Measurements from ENCODE around the gene NPRL2.
A peak's percentile ranks its signal among the peaks of the same experiment; 100 is the strongest.

NPRL2 gene

DNA sequence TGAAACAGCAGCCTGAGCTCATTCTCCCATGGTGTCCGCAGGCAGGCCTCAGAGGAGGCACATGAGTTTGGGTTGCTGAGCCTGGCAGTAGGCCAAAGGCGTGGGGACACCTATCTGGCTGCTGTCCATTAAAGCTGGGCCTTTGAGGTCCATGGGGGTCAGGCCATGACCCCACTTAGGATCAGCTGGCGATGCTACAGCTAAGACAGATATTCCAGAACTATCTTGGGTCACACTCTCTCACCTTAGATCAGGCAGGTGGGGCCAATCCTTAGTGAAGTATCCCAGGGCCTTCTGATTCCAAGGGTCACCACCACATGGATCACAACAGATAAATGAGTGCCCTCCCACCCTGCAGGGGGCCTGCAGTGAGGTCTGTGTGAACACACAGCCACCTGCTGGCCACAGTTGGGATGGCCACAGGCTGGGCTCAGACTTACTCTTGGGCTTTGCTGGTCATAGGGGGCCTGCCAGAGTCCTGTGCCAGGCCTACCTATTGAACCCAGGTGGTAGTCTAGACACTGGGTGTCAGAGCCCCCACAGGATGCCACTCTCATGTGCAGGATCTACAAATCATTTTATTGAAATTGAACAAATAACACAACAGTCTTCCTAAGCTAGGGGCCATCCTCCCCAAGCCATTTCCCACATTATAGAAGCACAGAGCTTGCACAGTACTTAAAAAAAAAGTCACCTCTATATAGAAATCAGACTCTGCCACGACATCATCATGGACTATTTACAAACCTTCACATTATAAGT lies 26.0 kb downstream of the NPRL2 start:
- H3K4me3 ChIP-seq (ENCODE audit: low read length): no peak overlapping the region
- H3K27me3 ChIP-seq (ENCODE audit: insufficient read depth, low read length): no peaks in the 10 kb centered on the region
- peaks cover 41% of the 10 kb centered on the region for H3K4me1 ChIP-seq (ENCODE audit: insufficient read depth, low read length)
- H3K36me3 ChIP-seq (ENCODE audit: insufficient read depth, low read length): peaks cover 19% of the 10 kb centered on the region
- H2AFZ ChIP-seq (ENCODE audit: low read depth, low read length): no peak overlapping the region
- H3K9me3 ChIP-seq (ENCODE audit: low read length): no peaks in the 10 kb centered on the region

DNA sequence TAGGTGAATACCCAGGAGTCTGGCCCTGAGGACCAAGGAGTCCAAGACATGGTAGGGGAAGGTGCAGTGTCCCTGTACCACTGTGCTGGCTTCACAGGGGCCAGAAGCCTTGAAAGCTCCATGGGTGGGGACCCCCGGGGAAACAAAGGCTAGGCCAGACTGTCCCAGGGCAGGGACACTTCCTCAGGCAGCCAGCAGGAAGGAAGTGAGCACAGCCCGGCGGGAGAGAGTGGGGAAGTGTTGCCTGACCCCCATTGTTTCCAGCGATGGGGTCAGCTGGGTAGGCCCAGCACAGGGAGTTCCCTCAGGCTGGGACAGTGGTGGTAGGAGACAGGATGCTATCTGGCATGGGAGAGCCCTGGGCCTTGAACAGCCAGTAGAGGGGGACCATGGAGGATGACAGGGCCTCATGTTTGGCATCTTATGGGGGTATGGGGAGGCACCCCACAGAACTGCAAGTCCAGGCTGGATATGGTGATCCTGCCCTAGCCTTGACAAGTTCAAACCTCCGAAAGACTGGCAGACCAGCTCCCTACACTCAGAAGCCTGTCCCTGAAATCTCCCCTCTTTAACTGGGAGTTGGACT lies 26.9 kb downstream of the NPRL2 start:
- no peak overlapping the region for H2AFZ ChIP-seq (ENCODE audit: low read depth, low read length)
- H3K27me3 ChIP-seq (ENCODE audit: insufficient read depth, low read length): no peaks in the 10 kb centered on the region
- no peaks in the 10 kb centered on the region for H3K9me3 ChIP-seq (ENCODE audit: low read length)
- peaks cover 27% of the 10 kb centered on the region for H3K36me3 ChIP-seq (ENCODE audit: insufficient read depth, low read length)
- no peak overlapping the region for H3K4me3 ChIP-seq (ENCODE audit: low read length)
- peaks cover 44% of the 10 kb centered on the region for H3K4me1 ChIP-seq (ENCODE audit: insufficient read depth, low read length)

DNA sequence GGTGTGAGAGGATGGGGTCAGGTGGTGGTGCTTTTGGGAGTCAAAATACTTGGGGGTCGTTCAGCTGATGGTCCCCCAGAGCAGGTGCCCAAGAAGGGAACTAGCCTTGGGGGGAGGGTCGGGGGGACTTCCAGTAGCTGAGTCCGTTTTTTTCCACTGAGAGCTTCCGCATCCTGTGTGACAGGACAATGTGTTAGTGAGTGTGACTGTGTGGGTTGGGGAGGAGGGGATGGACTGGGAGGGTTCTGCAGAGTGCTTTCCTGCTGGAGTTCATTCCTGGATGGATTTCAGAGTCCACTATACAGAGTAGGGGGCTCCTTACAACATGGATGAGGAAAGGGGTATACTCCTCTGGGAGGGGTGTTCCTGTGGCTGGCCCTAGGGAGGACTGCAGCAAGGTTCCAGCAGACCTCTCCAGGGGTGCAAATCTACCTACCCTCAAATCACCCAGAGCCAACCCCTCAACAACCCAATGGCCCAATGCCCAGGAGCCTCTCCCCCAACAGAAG lies 27.4 kb downstream of the NPRL2 start:
- Histone ChIP-seq H3K4me3 (ENCODE audit: low read length) (no peak overlapping the region), H3K4me1 (ENCODE audit: insufficient read depth, low read length) (peaks cover 41% of the 10 kb centered on the region), H2AFZ (ENCODE audit: low read depth, low read length) (no peak overlapping the region), H3K9me3 (ENCODE audit: low read length) (no peaks in the 10 kb centered on the region), H3K27me3 (ENCODE audit: insufficient read depth, low read length) (no peaks in the 10 kb centered on the region), H3K36me3 (ENCODE audit: insufficient read depth, low read length) (peaks cover 33% of the 10 kb centered on the region)

DNA sequence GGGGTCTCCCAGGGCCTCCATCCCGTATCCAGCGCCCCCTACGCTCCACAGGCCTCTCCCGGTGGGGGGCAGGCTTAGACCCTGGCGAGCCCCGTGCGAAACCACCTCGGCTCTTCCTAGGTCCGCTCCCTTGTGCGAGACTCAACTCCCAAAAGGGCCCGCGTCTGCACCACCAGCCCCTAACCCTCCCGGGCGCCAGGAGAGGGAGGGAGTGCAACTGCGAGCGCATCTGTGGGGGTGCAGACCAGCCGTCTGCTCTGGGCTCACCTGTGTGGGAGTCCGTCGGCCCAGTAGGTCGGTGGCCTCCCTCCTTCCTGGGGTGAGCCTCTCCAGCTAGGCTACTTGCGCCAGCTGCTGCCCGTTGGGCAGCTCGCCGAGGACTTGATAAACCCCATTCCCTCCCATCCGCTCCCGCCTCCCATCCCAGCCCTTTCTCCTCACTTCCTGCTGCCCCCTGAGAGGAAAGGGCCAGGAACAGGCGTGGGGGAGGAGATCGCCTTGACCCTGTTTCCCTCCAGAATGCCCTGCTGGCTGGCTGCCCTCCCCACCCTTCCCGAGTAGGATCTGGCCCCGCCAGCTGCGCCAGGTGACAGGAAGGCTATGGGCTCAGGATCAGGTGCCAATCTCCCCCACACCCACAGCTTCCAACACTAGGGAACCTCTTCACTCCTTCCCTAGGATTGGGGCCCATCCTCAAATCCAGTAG lies 28.0 kb downstream of the NPRL2 start, which contains the start of gene HYAL2:
Gene HYAL2, minus strand, starts transcription at position 360 of the 706 bp plus-strand sequence. CDS start 2,256 bp downstream, outside the sequence.
- Histone ChIP-seq H3K36me3 (ENCODE audit: insufficient read depth, low read length) (peaks cover 37% of the 10 kb centered on the region), H3K9me3 (ENCODE audit: low read length) (no peaks in the 10 kb centered on the region), H3K4me1 (ENCODE audit: insufficient read depth, low read length) (peaks cover 40% of the 10 kb centered on the region), H3K4me3 (ENCODE audit: low read length) (peak within 1 kb of the TSS; percentile 74), H2AFZ (ENCODE audit: low read depth, low read length) (peak within 1 kb of the TSS; percentile 36), H3K27me3 (ENCODE audit: insufficient read depth, low read length) (no peaks in the 10 kb centered on the region)

GRCh38 chr3:50322115-50322385 lies 28.5 kb downstream of the NPRL2 start:
- H3K27me3 ChIP-seq (ENCODE audit: insufficient read depth, low read length): no peaks in the 10 kb centered on the region
- no peaks in the 10 kb centered on the region for H3K9me3 ChIP-seq (ENCODE audit: low read length)
- H3K4me3 ChIP-seq (ENCODE audit: low read length): no peak overlapping the region
- no peak overlapping the region for H2AFZ ChIP-seq (ENCODE audit: low read depth, low read length)
- H3K4me1 ChIP-seq (ENCODE audit: insufficient read depth, low read length): peaks cover 35% of the 10 kb centered on the region
- peaks cover 41% of the 10 kb centered on the region for H3K36me3 ChIP-seq (ENCODE audit: insufficient read depth, low read length)

GRCh38 chr3:50321336-50322114 lies 29.1 kb downstream of the NPRL2 start:
- Histone ChIP-seq H3K27me3 (ENCODE audit: insufficient read depth, low read length) (no peaks in the 10 kb centered on the region), H3K9me3 (ENCODE audit: low read length) (peaks cover under 1% of the 10 kb centered on the region), H3K4me1 (ENCODE audit: insufficient read depth, low read length) (peaks cover 30% of the 10 kb centered on the region), H3K36me3 (ENCODE audit: insufficient read depth, low read length) (peaks cover 45% of the 10 kb centered on the region), H3K4me3 (ENCODE audit: low read length) (peak overlapping the region; percentile 74), H2AFZ (ENCODE audit: low read depth, low read length) (peak overlapping the region; percentile 36)

DNA sequence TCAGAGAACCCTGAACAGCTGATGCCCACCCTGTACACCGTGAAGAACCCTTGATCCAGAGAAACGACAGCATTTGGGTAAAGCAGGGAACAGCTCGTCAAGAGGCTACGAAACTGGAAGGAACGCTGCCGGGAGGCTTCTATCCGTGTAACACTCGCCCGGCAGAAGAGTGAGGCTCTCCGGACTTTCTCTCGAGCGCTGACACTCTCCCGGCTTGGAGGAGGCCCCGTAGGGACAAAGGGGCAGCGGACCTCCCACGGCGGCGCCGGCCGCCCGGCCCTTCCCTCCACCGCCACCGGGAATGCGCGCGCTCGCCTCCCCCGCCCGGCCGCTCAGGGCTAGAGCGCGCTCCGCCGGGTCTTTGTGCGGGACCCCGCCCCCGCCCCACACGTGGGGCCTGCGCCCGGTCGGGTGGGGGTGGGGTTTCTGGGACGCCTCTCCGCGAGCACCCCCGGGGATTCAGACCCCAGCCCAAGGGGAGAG lies 29.7 kb downstream of the NPRL2 start:
- peak overlapping the region; percentile 36 for H2AFZ ChIP-seq (ENCODE audit: low read depth, low read length)
- peaks cover 2% of the 10 kb centered on the region for H3K9me3 ChIP-seq (ENCODE audit: low read length)
- H3K27me3 ChIP-seq (ENCODE audit: insufficient read depth, low read length): no peaks in the 10 kb centered on the region
- H3K4me3 ChIP-seq (ENCODE audit: low read length): peak overlapping the region; percentile 74
- H3K36me3 ChIP-seq (ENCODE audit: insufficient read depth, low read length): peaks cover 44% of the 10 kb centered on the region
- H3K4me1 ChIP-seq (ENCODE audit: insufficient read depth, low read length): peaks cover 30% of the 10 kb centered on the region

GRCh38 chr3:50319894-50320625 lies 30.5 kb downstream of the NPRL2 start:
- Histone ChIP-seq H3K27me3 (ENCODE audit: insufficient read depth, low read length) (no peaks in the 10 kb centered on the region), H3K4me3 (ENCODE audit: low read length) (peak overlapping the region; percentile 74), H2AFZ (ENCODE audit: low read depth, low read length) (no peak overlapping the region), H3K4me1 (ENCODE audit: insufficient read depth, low read length) (peaks cover 30% of the 10 kb centered on the region), H3K36me3 (ENCODE audit: insufficient read depth, low read length) (peaks cover 37% of the 10 kb centered on the region), H3K9me3 (ENCODE audit: low read length) (peaks cover 2% of the 10 kb centered on the region)

DNA sequence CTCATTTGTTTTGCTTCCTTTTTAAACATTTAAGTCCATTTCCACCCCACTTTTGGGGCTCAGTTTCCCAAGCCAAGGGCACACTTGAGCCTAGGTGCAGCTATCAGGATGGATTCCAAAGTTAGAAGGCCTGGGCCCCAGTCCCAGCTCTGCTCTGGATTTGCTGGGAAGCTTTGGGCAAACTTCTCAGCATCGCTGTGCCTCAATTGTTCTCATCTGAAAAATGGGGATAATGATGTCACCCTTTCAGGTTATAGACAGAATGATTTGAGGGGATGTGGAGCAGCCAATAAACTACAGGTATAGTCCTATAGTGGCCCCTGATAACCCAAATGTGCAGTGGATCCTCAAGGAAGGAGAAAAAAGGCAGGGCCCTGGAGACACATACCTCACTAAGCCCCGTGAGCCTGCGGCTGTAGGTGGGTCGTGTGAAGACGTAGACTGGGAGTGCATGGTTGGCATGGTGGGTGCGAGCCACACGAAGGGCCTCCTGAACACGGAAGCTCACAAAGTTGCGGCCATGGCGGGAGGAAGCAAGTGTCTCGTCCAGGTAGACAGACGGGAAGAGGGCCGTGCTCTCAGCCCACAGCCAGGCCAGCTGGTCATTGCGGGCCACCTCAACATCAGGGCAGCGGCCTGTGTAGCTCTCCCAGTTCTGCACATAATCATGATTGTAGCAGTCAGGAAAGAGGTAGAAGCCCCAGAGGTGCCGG lies 31.2 kb downstream of the NPRL2 start:
- Histone ChIP-seq H3K36me3 (ENCODE audit: insufficient read depth, low read length) (peaks cover 38% of the 10 kb centered on the region), H3K4me1 (ENCODE audit: insufficient read depth, low read length) (peaks cover 26% of the 10 kb centered on the region), H3K4me3 (ENCODE audit: low read length) (no peak overlapping the region), H3K27me3 (ENCODE audit: insufficient read depth, low read length) (no peaks in the 10 kb centered on the region), H3K9me3 (ENCODE audit: low read length) (peaks cover 2% of the 10 kb centered on the region), H2AFZ (ENCODE audit: low read depth, low read length) (no peak overlapping the region)

GRCh38 chr3:50318615-50319014 lies 32.0 kb downstream of the NPRL2 start:
- Histone ChIP-seq H3K36me3 (ENCODE audit: insufficient read depth, low read length) (peaks cover 42% of the 10 kb centered on the region), H3K4me1 (ENCODE audit: insufficient read depth, low read length) (peaks cover 25% of the 10 kb centered on the region), H3K4me3 (ENCODE audit: low read length) (no peak overlapping the region), H3K9me3 (ENCODE audit: low read length) (peaks cover 2% of the 10 kb centered on the region), H3K27me3 (ENCODE audit: insufficient read depth, low read length) (no peaks in the 10 kb centered on the region), H2AFZ (ENCODE audit: low read depth, low read length) (no peak overlapping the region)

DNA sequence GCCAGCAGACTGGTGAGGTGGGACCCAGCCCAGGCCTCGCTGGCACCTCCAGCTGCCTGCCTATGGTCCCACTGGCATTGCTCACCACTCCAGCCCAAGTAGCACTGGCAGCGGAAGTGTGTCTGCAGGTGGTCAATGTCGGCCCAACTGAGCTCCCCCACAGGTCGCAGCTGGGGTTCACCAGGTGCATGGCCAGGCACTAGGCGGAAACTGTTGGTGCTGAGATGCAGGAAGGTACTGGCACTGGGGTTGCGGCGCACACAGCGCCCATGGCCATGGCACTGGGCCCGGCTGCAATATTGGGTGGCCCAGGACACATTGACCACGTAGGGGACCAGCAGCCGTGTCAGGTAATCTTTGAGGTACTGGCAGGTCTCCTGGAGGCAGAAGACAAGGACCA lies 32.4 kb downstream of the NPRL2 start:
- no peaks in the 10 kb centered on the region for H3K27me3 ChIP-seq (ENCODE audit: insufficient read depth, low read length)
- H2AFZ ChIP-seq (ENCODE audit: low read depth, low read length): no peak overlapping the region
- peaks cover 43% of the 10 kb centered on the region for H3K36me3 ChIP-seq (ENCODE audit: insufficient read depth, low read length)
- H3K4me1 ChIP-seq (ENCODE audit: insufficient read depth, low read length): peaks cover 25% of the 10 kb centered on the region
- no peak overlapping the region for H3K4me3 ChIP-seq (ENCODE audit: low read length)
- H3K9me3 ChIP-seq (ENCODE audit: low read length): peaks cover 2% of the 10 kb centered on the region

GRCh38 chr3:50317300-50317699 lies 33.3 kb downstream of the NPRL2 start:
- Histone ChIP-seq H3K4me1 (ENCODE audit: insufficient read depth, low read length) (peaks cover 25% of the 10 kb centered on the region), H3K9me3 (ENCODE audit: low read length) (peaks cover 2% of the 10 kb centered on the region), H3K4me3 (ENCODE audit: low read length) (no peak overlapping the region), H2AFZ (ENCODE audit: low read depth, low read length) (no peak overlapping the region), H3K27me3 (ENCODE audit: insufficient read depth, low read length) (no peaks in the 10 kb centered on the region), H3K36me3 (ENCODE audit: insufficient read depth, low read length) (peaks cover 44% of the 10 kb centered on the region)
